Measurements from ENCODE around the gene LPAR3.

The LPAR3 gene

GRCh38 chr1:84847253-84848250 is 45.5 kb downstream of the LPAR3 start:
- no peak for TF ChIP-seq CTCF (IDR thresholded peaks at IDR 0.05; ENCODE audit: low read length)
- Histone ChIP-seq H3K9ac (ENCODE audit: low read length) (no peak overlapping the region), H3K4me2 (ENCODE audit: low read depth, low read length) (no peak overlapping the region), H3K79me2 (ENCODE audit: low read length) (no peaks in the 10 kb centered on the region), H3K4me3 (ENCODE audit: low read length) (no peak overlapping the region), H3K27me3 (replicated peaks; ENCODE audit: insufficient read depth, low read length) (no peaks in the 10 kb centered on the region), H4K20me1 (ENCODE audit: insufficient read depth, low read length) (no peaks in the 10 kb centered on the region), H2AFZ (ENCODE audit: low read length) (no peak overlapping the region), H3K27ac (ENCODE audit: low read length) (no peak overlapping the region), H3K4me1 (ENCODE audit: low read length) (no peaks in the 10 kb centered on the region), H3K9me3 (replicated peaks; ENCODE audit: insufficient read depth, low read length) (no peaks in the 10 kb centered on the region), H3K9me2 (replicated peaks; ENCODE audit: insufficient read depth, low read length) (no peaks in the 10 kb centered on the region), H3F3A (ENCODE audit: insufficient read depth, low read length) (no peaks in the 10 kb centered on the region), H3K36me3 (replicated peaks; ENCODE audit: insufficient read depth, low read length) (no peaks in the 10 kb centered on the region)
- DNase-seq = no peak

GRCh38 chr1:84846387-84846786 is 46.6 kb downstream of the LPAR3 start:
- H3K79me2 ChIP-seq (ENCODE audit: low read length) = no peaks in the 10 kb centered on the region
- TF ChIP-seq EZH2 (optimal IDR thresholded peaks at IDR 0.05; ENCODE audit: low read depth, low read length) (no peak), CTCF (IDR thresholded peaks at IDR 0.05; ENCODE audit: low read length) (no peak), EZH2phosphoT487 (IDR thresholded peaks at IDR 0.05; ENCODE audit: low read length) (no peak)
- H3F3A ChIP-seq (ENCODE audit: insufficient read depth, low read length) = no peaks in the 10 kb centered on the region
- H3K4me1 ChIP-seq (ENCODE audit: low read length) = no peaks in the 10 kb centered on the region
- no peak overlapping the region for H3K27ac ChIP-seq (ENCODE audit: low read length)
- no peaks in the 10 kb centered on the region for H3K36me3 ChIP-seq (replicated peaks; ENCODE audit: insufficient read depth, low read length)
- DNase-seq = no peak
- H3K9ac ChIP-seq (ENCODE audit: low read length) = no peak overlapping the region
- H3K9me2 ChIP-seq (replicated peaks; ENCODE audit: insufficient read depth, low read length) = no peaks in the 10 kb centered on the region
- no peak overlapping the region for H3K4me2 ChIP-seq (ENCODE audit: low read depth, low read length)
- H2AFZ ChIP-seq (ENCODE audit: low read length) = no peak overlapping the region
- H3K4me3 ChIP-seq (ENCODE audit: low read length) = no peak overlapping the region
- H3K27me3 ChIP-seq (replicated peaks; ENCODE audit: insufficient read depth, low read length) = no peaks in the 10 kb centered on the region
- no peaks in the 10 kb centered on the region for H4K20me1 ChIP-seq (ENCODE audit: insufficient read depth, low read length)
- H3K9me3 ChIP-seq (replicated peaks; ENCODE audit: insufficient read depth, low read length) = no peaks in the 10 kb centered on the region

- H4K20me1 ChIP-seq (ENCODE audit: insufficient read depth, low read length) = no peaks in the 10 kb centered on the region
- no peak overlapping the region for H3K4me3 ChIP-seq (ENCODE audit: low read length)
- no peaks in the 10 kb centered on the region for H3K9me3 ChIP-seq (replicated peaks; ENCODE audit: insufficient read depth, low read length)
- H3K4me2 ChIP-seq (ENCODE audit: low read depth, low read length) = no peak overlapping the region
- DNase-seq = no peak
- H3K4me1 ChIP-seq (ENCODE audit: low read length) = no peaks in the 10 kb centered on the region
- no peaks in the 10 kb centered on the region for H3K36me3 ChIP-seq (replicated peaks; ENCODE audit: insufficient read depth, low read length)
- no peaks in the 10 kb centered on the region for H3F3A ChIP-seq (ENCODE audit: insufficient read depth, low read length)
- no peak overlapping the region for H2AFZ ChIP-seq (ENCODE audit: low read length)
- TF ChIP-seq EZH2 (optimal IDR thresholded peaks at IDR 0.05; ENCODE audit: low read depth, low read length) (no peak), CTCF (IDR thresholded peaks at IDR 0.05; ENCODE audit: low read length) (no peak), EZH2phosphoT487 (IDR thresholded peaks at IDR 0.05; ENCODE audit: low read length) (no peak)
- H3K79me2 ChIP-seq (ENCODE audit: low read length) = no peaks in the 10 kb centered on the region
- H3K27ac ChIP-seq (ENCODE audit: low read length) = no peak overlapping the region
- no peak overlapping the region for H3K9ac ChIP-seq (ENCODE audit: low read length)
- no peaks in the 10 kb centered on the region for H3K9me2 ChIP-seq (replicated peaks; ENCODE audit: insufficient read depth, low read length)
- H3K27me3 ChIP-seq (replicated peaks; ENCODE audit: insufficient read depth, low read length) = no peaks in the 10 kb centered on the region
These were observed 47.6 kb downstream of the LPAR3 start for GRCh38 chr1:84845357-84845756.

Measured in MM.1S (cell line).